Aorta (tissue), 5 donors: ENCODE data around the gene DROSHA. TPM values are rescaled to one million over a fixed set of nuclear protein-coding genes. Genes with fewer than 3 reads are reported as not detected.
"Not testable (repeated sequence)": the region's sequence is repeated elsewhere in the genome, so short reads cannot be mapped to it uniquely, and the experiment has no call there.

Experiments
- ATAC-seq: fragments of 200-7000 bp; cut with Tn5 transposase; one replicate; pipeline ENCODE4 v1.9.1; 2022; ENCODE audit warnings: moderate library complexity; ENCODE audit not compliant: low FRiP score
- DNase-seq, 2 donors: peaks; one replicate each; pipeline ENCODE4 v3.0.0-alpha.2; 2020
- H3K27ac ChIP-seq, 2 donors: one replicate each; pipeline ENCODE4 v1.5.1; 2013; ENCODE audit warnings: low read length in 2 of 2, mild to moderate bottlenecking in 2 of 2, moderate library complexity in 2 of 2, control low read depth in 1 of 2, inconsistent platforms in 1 of 2, low read depth in 1 of 2
- H3K27me3 ChIP-seq, 2 donors: one replicate each; pipeline ENCODE4 v1.6.1; 2013; ENCODE audit warnings: control low read depth in 1 of 2, low read length in 1 of 2, mild to moderate bottlenecking in 1 of 2, moderate library complexity in 1 of 2; ENCODE audit not compliant: insufficient read depth in 2 of 2, control insufficient read depth in 1 of 2
- H3K36me3 ChIP-seq, 2 donors: one replicate each; pipeline ENCODE4 v1.6.1; 2013; ENCODE audit warnings: control low read depth in 1 of 2, low read length in 1 of 2, mild to moderate bottlenecking in 1 of 2; ENCODE audit not compliant: insufficient read depth in 2 of 2, control insufficient read depth in 1 of 2
- H3K4me1 ChIP-seq, 2 donors: one replicate each; pipeline ENCODE4 v1.6.1; 2013; ENCODE audit warnings: low read length in 2 of 2, control low read depth in 1 of 2, mild to moderate bottlenecking in 1 of 2, moderate library complexity in 1 of 2; ENCODE audit not compliant: insufficient read depth in 2 of 2, control insufficient read depth in 1 of 2
- H3K4me3 ChIP-seq, 2 donors: one replicate each; pipeline ENCODE4 v1.5.1; 2013; ENCODE audit warnings: low read length in 2 of 2, control low read depth in 1 of 2, mild to moderate bottlenecking in 1 of 2
- H3K9me3 ChIP-seq: one replicate; pipeline ENCODE4 v1.6.1; 2013; ENCODE audit warnings: mild to moderate bottlenecking, low read length; ENCODE audit not compliant: control insufficient read depth
- WGBS, 2 donors: extraction: QIAGEN DNeasy Blood & Tissue Kit; methylation state at CpG; one replicate each; pipeline ENCODE4 v1.1.7; 2013; 5-methylcytosine and 5-hydroxymethylcytosine counted together
- intact Hi-C, 2 donors: fragments of 100-400 bp; cut with DNase I; formaldehyde crosslinking; loops; one replicate each; pipeline versions ENCODE4 v1.14.2 to v1.15.0; 2022
- polyA plus RNA-seq, 2 donors: library from polyadenylated mRNA; stranded (reverse); fragments of 200-250 nt; gene quantifications; one replicate each; pipeline ENCODE4 v1.2.3, GENCODE V29; 2013
- total RNA-seq, 2 donors: library from RNA; stranded (reverse); fragmentation: NEBNext Ultra II Directional; extraction: Animal tissue kit (Norgen Biotek cat#: 25700); gene quantifications; one replicate each; pipeline ENCODE4 v1.2.1, GENCODE V29; 2021
- donor health status: healthy with polysubstance abuse.
- donor health status: Bipolar disorder and iron deficiency.
- donor health status: DM: no; HTN: no; CAD: no.
- donor health status: DM: no; HTN: no; CAD: no.
- donor health status: DM: yes; HTN: yes; CAD: no.

Gene DROSHA
- total and polyA plus RNA-seq, 4 donors = 14.4 to 68.2 (median 47.9) TPM

DNA sequence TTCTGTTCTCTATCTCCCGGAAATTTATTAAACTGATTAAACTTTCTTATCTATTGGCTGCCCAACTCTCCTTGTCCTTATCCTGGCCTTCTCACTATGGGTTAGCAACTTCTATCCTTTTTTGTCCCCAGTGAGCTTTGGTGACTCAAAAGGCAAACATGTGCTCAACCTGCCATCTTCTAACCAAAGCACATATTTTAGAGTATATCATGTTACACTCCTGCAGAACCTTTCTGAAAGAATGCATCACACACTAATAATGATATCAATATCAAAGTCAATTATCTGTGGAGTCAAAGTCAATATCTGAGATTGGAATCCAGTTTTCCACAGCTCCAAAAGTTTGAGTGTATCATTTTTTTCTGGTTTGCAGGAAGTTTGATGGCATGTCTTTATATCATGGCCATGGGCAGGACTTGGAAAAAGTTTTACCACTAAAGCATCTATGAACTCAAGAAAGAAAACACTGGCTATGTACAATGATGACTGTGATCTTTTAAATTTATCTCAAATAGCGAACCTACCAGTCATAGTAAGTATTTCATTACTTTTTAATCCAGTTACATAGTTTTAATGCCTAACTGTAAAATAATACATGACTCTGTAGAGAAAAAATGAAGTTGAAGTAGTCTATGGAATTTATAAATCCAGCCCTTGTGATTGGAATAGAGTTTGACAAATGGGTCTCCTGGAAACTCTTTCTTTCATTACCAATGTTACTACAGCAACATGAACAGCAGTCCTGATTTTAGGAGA lies 166.8 kb downstream of the DROSHA start:
- H3K4me1 ChIP-seq = no peaks in the 10 kb centered on the region
- no peaks in the 10 kb centered on the region for H3K27me3 ChIP-seq
- no peaks in the 10 kb centered on the region for H3K36me3 ChIP-seq
- ATAC-seq = no peak
- whole genome bisulfite sequencing, 2 donors = 47 to 58% methylated on average over 2 of the region's 2 CpGs
- DNase-seq = no peak
- intact Hi-C loops = no loop called here
- H3K9me3 ChIP-seq = peaks cover 2% of the 10 kb centered on the region
- H3K27ac ChIP-seq = no peak overlapping the region
- no peak overlapping the region for H3K4me3 ChIP-seq

DNA sequence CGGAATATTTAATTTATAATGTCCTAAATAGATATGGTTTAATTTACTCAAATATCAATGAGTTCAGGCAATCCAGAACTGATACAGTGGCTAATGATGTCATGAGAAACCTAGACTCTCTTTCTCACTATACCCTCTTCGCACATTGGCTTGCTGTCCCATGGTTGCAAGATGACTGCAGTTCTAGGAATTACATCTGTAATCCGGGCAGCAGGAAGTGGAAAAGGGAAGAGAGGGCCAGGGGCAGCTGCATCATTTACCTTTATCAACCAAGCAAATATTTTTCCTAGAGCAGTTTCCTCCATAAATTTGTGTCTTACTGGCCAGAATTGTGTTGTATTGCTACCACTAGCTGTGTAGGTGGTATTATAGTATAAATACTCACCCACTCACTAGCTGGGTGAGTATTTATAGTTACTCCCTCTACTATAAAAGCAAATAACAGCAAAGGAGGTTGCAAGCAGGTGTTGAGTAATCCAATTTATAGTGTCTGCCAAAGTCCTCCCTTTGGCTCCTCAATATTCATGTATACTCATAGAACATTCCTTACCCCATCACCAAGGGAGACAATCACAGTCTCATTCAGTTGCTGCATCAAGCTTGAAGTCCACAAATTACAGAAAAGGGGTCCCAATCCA lies 168.8 kb downstream of the DROSHA start:
- intact Hi-C loops = no loop called here
- H3K27ac ChIP-seq = no peak overlapping the region
- DNase-seq = no peak
- H3K9me3 ChIP-seq = peaks cover 2% of the 10 kb centered on the region
- ATAC-seq = no peak
- WGBS, 2 donors = 66 to 73% methylated on average over 3 of the region's 3 CpGs
- H3K36me3 ChIP-seq = no peaks in the 10 kb centered on the region
- H3K4me1 ChIP-seq = no peaks in the 10 kb centered on the region
- H3K27me3 ChIP-seq = no peaks in the 10 kb centered on the region
- no peak overlapping the region for H3K4me3 ChIP-seq

DNA sequence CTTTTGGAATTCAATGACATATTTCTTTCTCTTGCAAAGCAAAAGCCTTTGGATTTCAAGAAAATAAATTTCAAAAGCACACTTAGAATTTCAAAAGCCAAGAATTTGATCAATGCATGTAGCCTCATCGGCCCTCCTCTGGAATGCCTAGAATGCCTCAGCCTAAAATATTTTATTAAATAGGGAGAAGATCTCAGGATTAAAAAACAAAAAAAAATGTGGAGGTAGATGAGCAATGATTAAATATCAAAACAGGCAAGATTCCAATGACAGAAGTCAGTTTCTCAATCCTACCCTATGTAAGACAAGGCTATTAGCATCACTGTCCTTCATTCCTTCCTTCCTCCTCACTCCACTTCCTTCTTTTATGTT lies 169.4 kb downstream of the DROSHA start:
- H3K4me3 ChIP-seq = no peak overlapping the region
- WGBS, 2 donors = 32 to 58% methylated on average over 1 of the region's 1 CpG
- H3K27me3 ChIP-seq = no peaks in the 10 kb centered on the region
- no peak overlapping the region for H3K27ac ChIP-seq
- intact Hi-C loops = no loop called here
- no peak for DNase-seq
- no peaks in the 10 kb centered on the region for H3K36me3 ChIP-seq
- peaks cover 2% of the 10 kb centered on the region for H3K9me3 ChIP-seq
- ATAC-seq = no peak
- no peaks in the 10 kb centered on the region for H3K4me1 ChIP-seq

DNA sequence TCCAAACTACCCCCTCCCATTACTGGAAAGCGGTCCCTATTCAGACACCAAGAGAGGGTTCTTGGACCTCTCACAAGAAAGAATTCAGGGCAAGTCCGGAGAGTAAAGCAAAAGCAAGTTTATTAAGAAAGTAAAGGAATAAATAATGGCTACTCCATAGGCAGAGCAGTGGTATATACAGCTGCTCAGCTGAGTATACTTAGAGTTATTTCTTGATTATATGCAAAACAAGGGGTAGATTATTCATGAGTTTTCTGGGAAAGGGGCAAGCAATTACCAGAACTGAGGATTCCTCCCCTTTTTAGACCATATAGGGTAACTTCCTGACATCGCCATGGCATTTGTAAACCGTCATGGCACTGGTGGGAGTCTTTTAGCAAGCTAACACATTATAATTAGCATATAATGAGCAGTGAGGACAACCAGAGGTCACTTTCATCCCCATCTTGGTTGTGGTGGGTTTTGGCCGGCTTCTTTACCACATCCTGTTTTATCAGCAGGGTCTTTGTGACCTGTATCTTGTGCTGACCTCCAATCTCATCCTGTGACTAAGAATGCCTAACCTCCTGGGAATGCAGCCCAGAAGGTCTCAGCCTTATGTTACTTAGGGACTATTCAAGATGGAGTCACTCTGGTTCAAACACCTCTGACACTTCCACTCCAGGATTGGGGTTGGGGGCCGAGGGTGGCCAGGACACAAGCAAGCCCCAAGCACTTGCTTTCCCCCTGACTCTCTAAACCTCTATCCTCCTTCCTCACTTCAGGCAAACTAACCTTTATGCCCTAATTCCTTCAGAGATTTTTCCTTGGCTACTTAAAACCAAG lies 170.0 kb downstream of the DROSHA start:
- 81 to 86% methylated on average over 6 of the region's 6 CpGs for WGBS, 2 donors
- H3K36me3 ChIP-seq, DNase-seq, H3K9me3 ChIP-seq, ATAC-seq, H3K27ac ChIP-seq, H3K4me1 ChIP-seq, H3K4me3 ChIP-seq, intact Hi-C loops, H3K27me3 ChIP-seq: not testable (repeated sequence)

DNA sequence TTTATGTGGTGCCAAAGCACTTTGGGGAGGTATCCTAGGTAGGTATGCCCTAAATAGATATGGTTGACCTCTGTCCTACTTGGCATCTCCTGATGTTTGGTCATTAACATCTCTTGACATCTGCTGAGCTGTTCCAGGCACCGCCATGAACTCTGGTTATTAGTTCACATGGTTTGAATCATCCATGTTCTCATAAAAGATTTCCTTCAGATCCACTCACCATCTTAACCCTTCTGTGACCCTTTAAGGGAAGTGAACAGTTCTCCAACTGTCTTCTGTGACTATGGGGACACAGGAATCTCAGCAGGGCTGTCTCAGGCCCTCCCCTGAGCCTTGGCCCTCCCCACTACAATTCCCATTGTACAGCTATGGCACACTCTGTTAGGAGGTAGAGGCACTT lies 170.7 kb downstream of the DROSHA start:
- Histone ChIP-seq H3K27me3 (no peaks in the 10 kb centered on the region), H3K36me3 (no peaks in the 10 kb centered on the region), H3K9me3 (peaks cover 2% of the 10 kb centered on the region), H3K4me1 (no peaks in the 10 kb centered on the region), H3K4me3 (no peak overlapping the region), H3K27ac (no peak overlapping the region)
- 32 to 44% methylated on average over 1 of the region's 1 CpG for WGBS, 2 donors
- no peak for DNase-seq
- ATAC-seq = no peak
- intact Hi-C loops = no loop called here

DNA sequence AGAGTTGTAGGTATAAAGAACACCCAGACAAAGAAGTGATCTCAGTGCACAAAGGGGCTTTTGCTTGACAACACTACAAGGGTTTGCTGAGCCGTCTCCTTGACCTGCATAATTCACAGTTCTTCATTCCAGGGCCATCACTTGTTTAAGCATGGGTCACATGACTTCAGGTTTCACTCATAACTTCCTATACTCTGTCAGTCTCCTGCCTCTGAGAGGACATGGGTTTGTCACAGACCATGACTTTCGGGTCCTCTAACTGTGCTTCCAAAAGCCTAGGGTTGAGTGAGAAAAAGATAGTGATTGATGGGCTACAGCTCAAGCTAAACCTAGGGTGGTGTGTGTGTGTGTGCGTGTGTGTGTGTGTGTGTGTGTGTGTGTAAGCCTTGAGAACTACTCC lies 172.1 kb downstream of the DROSHA start:
- Histone ChIP-seq H3K27ac (no peak overlapping the region), H3K36me3 (no peaks in the 10 kb centered on the region), H3K27me3 (no peaks in the 10 kb centered on the region), H3K9me3 (peaks cover 4% of the 10 kb centered on the region), H3K4me3 (no peak overlapping the region), H3K4me1 (no peaks in the 10 kb centered on the region)
- no peak for ATAC-seq
- DNase-seq = no peak
- intact Hi-C loops = no loop called here
- 61 to 64% methylated on average over 3 of the region's 3 CpGs for WGBS, 2 donors

DNA sequence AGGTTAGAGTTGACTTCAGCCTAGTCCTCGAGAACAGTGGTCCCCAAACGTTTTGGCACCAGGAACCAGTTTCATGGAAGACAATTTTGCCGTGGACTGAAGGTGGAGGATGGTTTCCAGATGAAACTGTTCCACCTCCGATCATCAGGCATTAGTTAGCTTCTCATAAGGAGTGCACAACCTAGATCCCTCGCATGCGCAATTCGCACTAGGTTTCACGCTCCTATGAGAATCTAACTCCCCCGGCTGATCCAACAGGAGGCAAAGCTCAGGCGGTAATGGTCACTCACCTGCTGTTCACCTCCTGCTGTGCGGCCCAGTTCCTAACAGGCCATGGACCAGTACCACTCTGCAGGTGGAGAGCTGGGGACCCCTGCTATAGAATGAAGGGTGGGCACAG lies 174.9 kb downstream of the DROSHA start:
- ATAC-seq = no peak
- Histone ChIP-seq H3K36me3 (no peaks in the 10 kb centered on the region), H3K4me1 (no peaks in the 10 kb centered on the region), H3K4me3 (no peak overlapping the region), H3K9me3 (peaks cover 4% of the 10 kb centered on the region), H3K27me3 (no peaks in the 10 kb centered on the region), H3K27ac (no peak overlapping the region)
- WGBS, 2 donors = 82 to 85% methylated on average over 11 of the region's 11 CpGs
- intact Hi-C loops = no loop called here
- no peak for DNase-seq

DNA sequence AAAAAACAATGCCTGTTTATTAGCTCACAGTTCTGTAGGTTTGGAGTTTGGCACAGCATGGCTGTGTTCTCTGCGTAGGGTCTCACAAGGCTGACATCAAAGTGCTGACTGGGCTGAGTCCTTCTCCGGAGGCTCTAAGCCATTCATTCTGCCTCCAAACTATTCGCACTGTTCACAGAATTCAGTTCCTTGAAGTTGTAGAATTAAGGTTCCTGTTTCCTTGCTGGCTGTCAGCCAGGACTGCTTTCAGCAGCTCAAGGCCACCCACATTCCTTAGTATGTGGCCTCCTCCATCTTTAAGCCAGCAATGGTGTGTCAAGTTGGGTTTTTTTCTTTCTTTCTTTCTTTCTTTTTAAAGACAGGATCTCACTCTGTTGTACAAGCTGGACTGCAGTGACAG lies 176.6 kb downstream of the DROSHA start:
- intact Hi-C loops = no loop called here

More for the DNA sequence above, 176.6 kb downstream of the DROSHA start:
- Histone ChIP-seq H3K4me3 (no peak overlapping the region), H3K27me3 (no peaks in the 10 kb centered on the region), H3K27ac (no peak overlapping the region), H3K36me3 (no peaks in the 10 kb centered on the region), H3K9me3 (peaks cover 4% of the 10 kb centered on the region), H3K4me1 (no peaks in the 10 kb centered on the region)
- ATAC-seq = no peak
- no peak for DNase-seq
- WGBS, 2 donors = 66 to 77% methylated on average over 3 of the region's 3 CpGs
